ENCODE data around the gene LGALS3BP. TPM values are rescaled to one million over a fixed set of nuclear protein-coding genes. Genes with fewer than 3 reads are reported as not detected.

LGALS3BP gene
- total and polyA plus RNA-seq, 4 donors, result 66.0 to 224 (median 79.2) TPM

DNA sequence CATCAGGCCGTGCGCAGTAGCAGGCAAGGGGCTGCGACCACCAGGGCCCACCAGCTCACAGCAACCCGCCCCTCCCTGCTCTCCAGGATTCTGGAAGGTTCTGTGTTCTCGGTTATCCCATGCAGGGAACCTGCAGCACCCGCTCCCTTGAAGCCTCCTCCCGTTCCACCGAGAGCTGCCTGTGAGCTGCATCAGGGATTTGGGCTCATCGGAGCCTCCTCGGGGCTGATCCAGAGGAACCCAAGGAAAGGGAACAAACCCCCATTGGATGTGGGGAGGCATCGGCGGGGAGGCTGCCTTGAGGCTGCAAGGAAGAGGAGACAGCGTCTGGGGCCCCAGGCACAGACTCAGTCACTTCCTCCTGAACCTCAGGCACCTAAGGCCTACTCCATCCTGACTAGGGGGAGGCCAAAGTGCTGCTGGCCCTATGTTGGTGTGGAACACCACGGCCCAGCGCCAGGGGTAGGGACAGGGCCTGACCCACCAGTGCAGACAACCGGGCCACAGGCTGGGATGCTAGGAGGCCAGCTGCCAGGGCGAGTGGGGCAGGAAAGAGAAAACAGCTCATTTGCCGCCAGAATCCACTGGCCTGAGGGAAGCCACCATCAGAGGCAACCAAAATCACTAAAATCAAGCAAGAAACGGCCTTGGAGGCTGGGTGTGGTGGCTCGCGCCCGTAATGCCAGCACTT, 14.4 kb upstream of the LGALS3BP start:
- DNase-seq (ENCODE audit: low spot score), result no peak
- Histone ChIP-seq H3K9me3 (ENCODE audit: control insufficient read depth in 4 of 4, low read length in 3 of 4) (no peaks in the 10 kb centered on the region), H3K9ac (ENCODE audit: low read depth in 1 of 2, low read length in 2 of 2) (no peak overlapping the region), H3K27ac (ENCODE audit: low read depth in 1 of 2, low read length in 2 of 2) (peak overlapping the region; percentile 40 to 52), H3K4me1 (ENCODE audit: control insufficient read depth in 4 of 4, insufficient read depth in 4 of 4, low read length in 3 of 4) (no peaks in the 10 kb centered on the region), H3K36me3 (ENCODE audit: control insufficient read depth in 4 of 4, insufficient read depth in 3 of 4, low read depth in 1 of 4, low read length in 3 of 4) (peaks cover 9 to 40% (median 17%) of the 10 kb centered on the region in 4 donors), H3K4me3 (ENCODE audit: low read depth in 1 of 3, low read length in 3 of 3) (no peak overlapping the region), H3K27me3 (ENCODE audit: control insufficient read depth in 4 of 4, insufficient read depth in 4 of 4, low read length in 3 of 4) (no peaks in the 10 kb centered on the region)
- TF ChIP-seq, protein P1, sequence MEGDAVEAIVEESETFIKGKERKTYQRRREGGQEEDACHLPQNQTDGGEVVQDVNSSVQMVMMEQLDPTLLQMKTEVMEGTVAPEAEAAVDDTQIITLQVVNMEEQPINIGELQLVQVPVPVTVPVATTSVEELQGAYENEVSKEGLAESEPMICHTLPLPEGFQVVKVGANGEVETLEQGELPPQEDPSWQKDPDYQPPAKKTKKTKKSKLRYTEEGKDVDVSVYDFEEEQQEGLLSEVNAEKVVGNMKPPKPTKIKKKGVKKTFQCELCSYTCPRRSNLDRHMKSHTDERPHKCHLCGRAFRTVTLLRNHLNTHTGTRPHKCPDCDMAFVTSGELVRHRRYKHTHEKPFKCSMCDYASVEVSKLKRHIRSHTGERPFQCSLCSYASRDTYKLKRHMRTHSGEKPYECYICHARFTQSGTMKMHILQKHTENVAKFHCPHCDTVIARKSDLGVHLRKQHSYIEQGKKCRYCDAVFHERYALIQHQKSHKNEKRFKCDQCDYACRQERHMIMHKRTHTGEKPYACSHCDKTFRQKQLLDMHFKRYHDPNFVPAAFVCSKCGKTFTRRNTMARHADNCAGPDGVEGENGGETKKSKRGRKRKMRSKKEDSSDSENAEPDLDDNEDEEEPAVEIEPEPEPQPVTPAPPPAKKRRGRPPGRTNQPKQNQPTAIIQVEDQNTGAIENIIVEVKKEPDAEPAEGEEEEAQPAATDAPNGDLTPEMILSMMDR (IDR thresholded peaks at IDR 0.05; ENCODE audit: low read depth, low read length, missing input control), result no peak
- TF ChIP-seq RAD21 (IDR thresholded peaks at IDR 0.05) (no peak), YY1 (IDR thresholded peaks at IDR 0.05) (no peak), FOXA2 (IDR thresholded peaks at IDR 0.05) (no peak), HNF4G (IDR thresholded peaks at IDR 0.05) (no peak)
- TF ChIP-seq, protein P2, sequence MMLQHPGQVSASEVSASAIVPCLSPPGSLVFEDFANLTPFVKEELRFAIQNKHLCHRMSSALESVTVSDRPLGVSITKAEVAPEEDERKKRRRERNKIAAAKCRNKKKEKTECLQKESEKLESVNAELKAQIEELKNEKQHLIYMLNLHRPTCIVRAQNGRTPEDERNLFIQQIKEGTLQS (IDR thresholded peaks at IDR 0.05), result no peak
- 94% methylated on average over 22 of the region's 22 CpGs for WGBS

DNA sequence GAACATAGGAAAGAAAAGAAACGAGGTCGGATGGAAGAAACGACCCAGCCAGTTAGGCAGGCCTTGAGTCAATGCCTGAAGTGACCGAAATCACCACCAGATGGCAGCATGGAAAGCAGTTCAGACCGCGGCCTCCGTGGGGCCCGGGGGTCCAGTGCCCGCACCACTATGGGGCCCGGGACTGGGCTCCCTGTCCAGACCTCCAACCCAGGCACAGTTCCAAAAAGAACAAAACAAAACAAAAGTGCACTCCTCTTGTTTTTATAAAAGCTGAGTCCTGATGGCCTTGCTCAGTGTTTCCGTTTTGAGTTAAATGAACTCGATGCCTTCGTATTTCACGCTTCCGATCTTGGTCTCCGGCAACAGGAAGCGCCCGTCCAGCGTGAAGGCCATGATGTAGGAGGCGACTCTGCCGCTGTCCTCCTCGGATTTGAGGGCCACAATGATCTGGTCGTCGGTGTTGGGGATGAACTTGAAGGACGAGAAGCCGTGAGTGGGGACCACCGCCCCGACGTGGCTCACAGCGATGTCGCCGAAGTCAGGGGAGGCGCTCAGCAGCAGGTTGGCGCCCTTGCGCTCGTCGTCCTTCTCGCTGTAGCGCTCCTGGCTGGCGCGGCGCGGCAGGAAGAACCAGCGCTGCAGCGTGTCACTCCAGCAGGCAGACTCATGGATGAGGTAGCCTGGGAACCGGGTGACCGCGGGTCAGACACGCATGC, 13.7 kb upstream of the LGALS3BP start:
- TF ChIP-seq YY1 (IDR thresholded peaks at IDR 0.05), result no peak
- TF ChIP-seq RAD21 (IDR thresholded peaks at IDR 0.05), result peak in 1 of 2 donors; percentile 69
- TF ChIP-seq, protein P3, sequence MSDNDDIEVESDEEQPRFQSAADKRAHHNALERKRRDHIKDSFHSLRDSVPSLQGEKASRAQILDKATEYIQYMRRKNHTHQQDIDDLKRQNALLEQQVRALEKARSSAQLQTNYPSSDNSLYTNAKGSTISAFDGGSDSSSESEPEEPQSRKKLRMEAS (IDR thresholded peaks at IDR 0.05), result no peak
- TF ChIP-seq, protein P1 (IDR thresholded peaks at IDR 0.05; ENCODE audit: low read depth, low read length, missing input control), result peak; percentile 59
- no peak for TF ChIP-seq HNF4A (conservative IDR thresholded peaks at IDR 0.05)
- no peak for TF ChIP-seq NR2F2 (IDR thresholded peaks at IDR 0.05)
- Histone ChIP-seq H3K36me3 (ENCODE audit: control insufficient read depth in 4 of 4, insufficient read depth in 3 of 4, low read depth in 1 of 4, low read length in 3 of 4) (peaks cover 9 to 39% (median 17%) of the 10 kb centered on the region in 4 donors), H3K4me3 (ENCODE audit: low read depth in 1 of 3, low read length in 3 of 3) (no peak overlapping the region), H3K9ac (ENCODE audit: low read depth in 1 of 2, low read length in 2 of 2) (no peak overlapping the region), H3K27ac (ENCODE audit: low read depth in 1 of 2, low read length in 2 of 2) (peak overlapping the region; percentile 40 to 52), H3K9me3 (ENCODE audit: control insufficient read depth in 4 of 4, low read length in 3 of 4) (no peaks in the 10 kb centered on the region), H3K4me1 (ENCODE audit: control insufficient read depth in 4 of 4, insufficient read depth in 4 of 4, low read length in 3 of 4) (no peaks in the 10 kb centered on the region), H3K27me3 (ENCODE audit: control insufficient read depth in 4 of 4, insufficient read depth in 4 of 4, low read length in 3 of 4) (no peaks in the 10 kb centered on the region)
- DNase-seq (ENCODE audit: low spot score), result peak; percentile 70
- WGBS, result 80% methylated on average over 49 of the region's 49 CpGs

- H3K4me3 ChIP-seq (ENCODE audit: low read depth in 1 of 3, low read length in 3 of 3), result no peak overlapping the region
- H3K4me1 ChIP-seq (ENCODE audit: control insufficient read depth in 4 of 4, insufficient read depth in 4 of 4, low read length in 3 of 4), result no peaks in the 10 kb centered on the region
- H3K9ac ChIP-seq (ENCODE audit: low read depth in 1 of 2, low read length in 2 of 2), result no peak overlapping the region
- no peak for DNase-seq (ENCODE audit: low spot score)
- WGBS, result 85% methylated on average over 12 of the region's 12 CpGs
- no peak overlapping the region for H3K27ac ChIP-seq (ENCODE audit: low read depth in 1 of 2, low read length in 2 of 2)
- no peaks in the 10 kb centered on the region for H3K27me3 ChIP-seq (ENCODE audit: control insufficient read depth in 4 of 4, insufficient read depth in 4 of 4, low read length in 3 of 4)
- no peaks in the 10 kb centered on the region for H3K9me3 ChIP-seq (ENCODE audit: control insufficient read depth in 4 of 4, low read length in 3 of 4)
- peaks cover 9 to 36% (median 15%) of the 10 kb centered on the region in 4 donors for H3K36me3 ChIP-seq (ENCODE audit: control insufficient read depth in 4 of 4, insufficient read depth in 3 of 4, low read depth in 1 of 4, low read length in 3 of 4)
- TF ChIP-seq, protein P3 (IDR thresholded peaks at IDR 0.05), result no peak
- TF ChIP-seq, protein P2 (IDR thresholded peaks at IDR 0.05), result no peak
- TF ChIP-seq NR2F2 (IDR thresholded peaks at IDR 0.05), result no peak
- TF ChIP-seq, protein P4, sequence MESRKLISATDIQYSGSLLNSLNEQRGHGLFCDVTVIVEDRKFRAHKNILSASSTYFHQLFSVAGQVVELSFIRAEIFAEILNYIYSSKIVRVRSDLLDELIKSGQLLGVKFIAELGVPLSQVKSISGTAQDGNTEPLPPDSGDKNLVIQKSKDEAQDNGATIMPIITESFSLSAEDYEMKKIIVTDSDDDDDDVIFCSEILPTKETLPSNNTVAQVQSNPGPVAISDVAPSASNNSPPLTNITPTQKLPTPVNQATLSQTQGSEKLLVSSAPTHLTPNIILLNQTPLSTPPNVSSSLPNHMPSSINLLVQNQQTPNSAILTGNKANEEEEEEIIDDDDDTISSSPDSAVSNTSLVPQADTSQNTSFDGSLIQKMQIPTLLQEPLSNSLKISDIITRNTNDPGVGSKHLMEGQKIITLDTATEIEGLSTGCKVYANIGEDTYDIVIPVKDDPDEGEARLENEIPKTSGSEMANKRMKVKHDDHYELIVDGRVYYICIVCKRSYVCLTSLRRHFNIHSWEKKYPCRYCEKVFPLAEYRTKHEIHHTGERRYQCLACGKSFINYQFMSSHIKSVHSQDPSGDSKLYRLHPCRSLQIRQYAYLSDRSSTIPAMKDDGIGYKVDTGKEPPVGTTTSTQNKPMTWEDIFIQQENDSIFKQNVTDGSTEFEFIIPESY (IDR thresholded peaks at IDR 0.05), result no peak
- TF ChIP-seq GABPA (IDR thresholded peaks at IDR 0.05 in 1 of 2, conservative IDR thresholded peaks at IDR 0.05 in 1 of 2), result no peak
- TF ChIP-seq HNF4A (conservative IDR thresholded peaks at IDR 0.05), result no peak
Observed at GRCh38 chr17:78992542-78993212, 13.0 kb upstream of the LGALS3BP start.
